ENCODE measurements around the gene FAM177B. TPM values are rescaled to one million over a fixed set of nuclear protein-coding genes. Genes with fewer than 3 reads are reported as not detected.
"Not testable (repeated sequence)": the region's sequence is repeated elsewhere in the genome, so short reads cannot be mapped to it uniquely, and the experiment has no call there.

FAM177B gene
- total RNA-seq, 3 donors from 2014 or later (not counting 1 experiment from before 2014, with no cell fraction given) = not detected

DNA sequence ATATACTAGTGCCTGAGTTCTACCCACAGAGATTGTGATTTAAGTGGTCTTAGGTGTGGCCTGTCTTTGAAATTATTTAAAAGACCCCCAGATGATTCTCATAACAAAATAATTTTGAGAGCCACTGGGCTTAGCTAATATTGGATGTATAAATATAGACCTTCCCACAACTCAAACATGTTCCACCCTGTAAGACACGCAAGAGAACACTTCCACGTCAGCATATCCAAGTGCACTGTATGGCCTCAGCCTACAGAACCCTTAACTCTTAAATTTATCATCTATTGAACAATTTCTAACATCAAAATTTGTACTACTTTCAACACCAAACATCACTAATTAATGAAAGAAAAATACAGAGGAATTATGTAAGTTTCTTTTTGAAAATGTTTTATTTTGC, 2.5 kb downstream of the FAM177B start:
- no peak overlapping the region for H3K4me3 Mint-ChIP-seq
- Histone ChIP-seq H3K27ac (ENCODE audit: low read length) (peak overlapping the region; percentile 54), H3K36me3 (ENCODE audit: control insufficient read depth, insufficient read depth, low read length) (peaks cover 13% of the 10 kb centered on the region), H3K4me3 (ENCODE audit: low read length) (no peak overlapping the region), H3K9me3 (ENCODE audit: control insufficient read depth, insufficient read depth, low read length) (no peaks in the 10 kb centered on the region), H3K27me3 (ENCODE audit: control insufficient read depth, insufficient read depth, low read length) (no peaks in the 10 kb centered on the region), H3K4me1 (ENCODE audit: control insufficient read depth, insufficient read depth, low read length) (no peaks in the 10 kb centered on the region)
- no peaks in the 10 kb centered on the region for H3K9me3 Mint-ChIP-seq
- DNase-seq (no peak), ATAC-seq (no peak)
- no peaks in the 10 kb centered on the region for H3K36me3 Mint-ChIP-seq
- no peaks in the 10 kb centered on the region for H3K27me3 Mint-ChIP-seq (ENCODE audit: low read depth in 2 of 2)
- 75% methylated on average over 2 of the region's 2 CpGs for WGBS (ENCODE audit: insufficient coverage)
- no peak overlapping the region for H3K27ac Mint-ChIP-seq
- TF ChIP-seq, protein P1, sequence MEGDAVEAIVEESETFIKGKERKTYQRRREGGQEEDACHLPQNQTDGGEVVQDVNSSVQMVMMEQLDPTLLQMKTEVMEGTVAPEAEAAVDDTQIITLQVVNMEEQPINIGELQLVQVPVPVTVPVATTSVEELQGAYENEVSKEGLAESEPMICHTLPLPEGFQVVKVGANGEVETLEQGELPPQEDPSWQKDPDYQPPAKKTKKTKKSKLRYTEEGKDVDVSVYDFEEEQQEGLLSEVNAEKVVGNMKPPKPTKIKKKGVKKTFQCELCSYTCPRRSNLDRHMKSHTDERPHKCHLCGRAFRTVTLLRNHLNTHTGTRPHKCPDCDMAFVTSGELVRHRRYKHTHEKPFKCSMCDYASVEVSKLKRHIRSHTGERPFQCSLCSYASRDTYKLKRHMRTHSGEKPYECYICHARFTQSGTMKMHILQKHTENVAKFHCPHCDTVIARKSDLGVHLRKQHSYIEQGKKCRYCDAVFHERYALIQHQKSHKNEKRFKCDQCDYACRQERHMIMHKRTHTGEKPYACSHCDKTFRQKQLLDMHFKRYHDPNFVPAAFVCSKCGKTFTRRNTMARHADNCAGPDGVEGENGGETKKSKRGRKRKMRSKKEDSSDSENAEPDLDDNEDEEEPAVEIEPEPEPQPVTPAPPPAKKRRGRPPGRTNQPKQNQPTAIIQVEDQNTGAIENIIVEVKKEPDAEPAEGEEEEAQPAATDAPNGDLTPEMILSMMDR (IDR thresholded peaks at IDR 0.05) = no peak
- intact Hi-C loops (cut with micrococcal nuclease) = loop anchor here (2.0 kb wide), 1 partner anchor 341 kb away; no protein-coding TSS in a partner anchor
- H3K4me1 Mint-ChIP-seq = no peaks in the 10 kb centered on the region

DNA sequence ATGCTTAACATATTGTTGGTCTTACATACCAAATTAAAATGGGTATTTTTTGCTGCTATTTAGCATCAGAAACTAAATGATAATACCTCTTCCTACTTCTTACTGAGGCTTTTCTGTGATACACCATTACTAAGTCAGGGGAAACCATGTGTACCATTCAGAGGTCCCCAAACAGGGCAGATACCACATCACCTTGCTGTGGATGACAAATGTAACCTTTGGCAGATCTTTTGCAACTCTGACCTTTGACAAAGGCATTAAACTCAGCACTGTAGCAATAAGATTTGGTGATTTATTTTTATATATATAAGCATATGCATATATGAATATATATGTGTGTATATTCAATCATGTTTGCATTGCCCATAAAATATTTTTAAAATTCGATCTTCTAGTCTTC, 2.9 kb downstream of the FAM177B start:
- H3K4me3 Mint-ChIP-seq = no peak overlapping the region
- H3K27ac Mint-ChIP-seq = no peak overlapping the region
- no CpG with 5 or more reads among the region's 1 CpG for WGBS (ENCODE audit: insufficient coverage)

DNA sequence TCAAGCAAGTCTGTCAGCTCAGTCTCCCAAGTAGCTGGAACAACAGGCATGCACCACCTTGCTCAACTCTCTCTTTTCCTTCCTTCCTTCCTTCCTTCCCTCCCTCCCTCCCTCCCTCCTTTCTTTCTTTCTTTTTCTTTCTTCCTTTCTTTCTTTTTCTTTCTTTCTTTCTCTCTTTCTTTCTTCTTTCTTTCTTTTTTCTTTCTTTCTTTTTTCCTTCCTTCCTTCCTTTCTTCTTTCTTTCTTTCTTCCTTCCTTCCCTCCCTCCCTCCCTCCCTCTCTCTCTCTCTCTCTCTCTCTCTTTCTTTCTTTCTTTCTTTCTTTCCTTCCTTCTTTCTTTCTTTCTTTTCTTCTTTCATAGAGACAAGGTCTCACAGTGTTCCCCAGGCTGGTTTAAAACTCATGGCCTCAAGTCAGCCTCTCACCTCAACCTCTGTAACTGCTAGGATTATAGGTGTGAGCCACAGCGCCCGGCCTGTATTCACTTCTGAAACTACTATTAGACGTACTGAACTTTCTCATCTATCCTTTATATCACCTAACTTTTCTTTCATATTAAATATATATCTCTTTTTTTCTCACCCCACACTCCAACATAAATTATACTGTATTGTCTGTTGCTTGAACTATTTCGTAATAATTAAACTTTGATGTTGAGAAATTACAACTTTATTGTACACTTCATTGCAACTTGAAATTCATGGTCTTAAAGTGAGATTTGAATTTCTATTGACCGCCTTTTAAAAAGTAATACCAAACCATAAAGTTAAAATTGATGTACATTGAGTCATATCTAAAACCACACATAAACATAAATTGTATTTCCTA, 4.8 kb downstream of the FAM177B start:
- ATAC-seq; H3K4me3 ChIP-seq (ENCODE audit: low read length); H3K27ac Mint-ChIP-seq; H3K4me1 ChIP-seq (ENCODE audit: control insufficient read depth, insufficient read depth, low read length); H3K9me3 Mint-ChIP-seq; H3K36me3 Mint-ChIP-seq; H3K27me3 Mint-ChIP-seq (ENCODE audit: low read depth in 2 of 2); H3K4me1 Mint-ChIP-seq; H3K27me3 ChIP-seq (ENCODE audit: control insufficient read depth, insufficient read depth, low read length); H3K27ac ChIP-seq (ENCODE audit: low read length); H3K4me3 Mint-ChIP-seq; intact Hi-C loops (cut with micrococcal nuclease); H3K9me3 ChIP-seq (ENCODE audit: control insufficient read depth, insufficient read depth, low read length); DNase-seq; H3K36me3 ChIP-seq (ENCODE audit: control insufficient read depth, insufficient read depth, low read length): not testable (repeated sequence)
- 58% methylated on average over 3 of the region's 5 CpGs for WGBS (ENCODE audit: insufficient coverage)

More for the DNA sequence above, 2.9 kb downstream of the FAM177B start:
- no peak for DNase-seq
- H3K27me3 ChIP-seq (ENCODE audit: control insufficient read depth, insufficient read depth, low read length) = no peaks in the 10 kb centered on the region
- ATAC-seq = no peak
- intact Hi-C loops (cut with micrococcal nuclease) = loop anchor here (2.0 kb wide), 1 partner anchor 341 kb away; no protein-coding TSS in a partner anchor
- no peaks in the 10 kb centered on the region for H3K4me1 Mint-ChIP-seq
- no peaks in the 10 kb centered on the region for H3K9me3 ChIP-seq (ENCODE audit: control insufficient read depth, insufficient read depth, low read length)
- peaks cover 8% of the 10 kb centered on the region for H3K36me3 ChIP-seq (ENCODE audit: control insufficient read depth, insufficient read depth, low read length)
- no peak overlapping the region for H3K4me3 ChIP-seq (ENCODE audit: low read length)
- H3K4me1 ChIP-seq (ENCODE audit: control insufficient read depth, insufficient read depth, low read length) = no peaks in the 10 kb centered on the region
- H3K36me3 Mint-ChIP-seq = no peaks in the 10 kb centered on the region
- no peak overlapping the region for H3K27ac ChIP-seq (ENCODE audit: low read length)
- TF ChIP-seq, protein P1 (IDR thresholded peaks at IDR 0.05) = no peak
- no peaks in the 10 kb centered on the region for H3K9me3 Mint-ChIP-seq
- no peaks in the 10 kb centered on the region for H3K27me3 Mint-ChIP-seq (ENCODE audit: low read depth in 2 of 2)

DNA sequence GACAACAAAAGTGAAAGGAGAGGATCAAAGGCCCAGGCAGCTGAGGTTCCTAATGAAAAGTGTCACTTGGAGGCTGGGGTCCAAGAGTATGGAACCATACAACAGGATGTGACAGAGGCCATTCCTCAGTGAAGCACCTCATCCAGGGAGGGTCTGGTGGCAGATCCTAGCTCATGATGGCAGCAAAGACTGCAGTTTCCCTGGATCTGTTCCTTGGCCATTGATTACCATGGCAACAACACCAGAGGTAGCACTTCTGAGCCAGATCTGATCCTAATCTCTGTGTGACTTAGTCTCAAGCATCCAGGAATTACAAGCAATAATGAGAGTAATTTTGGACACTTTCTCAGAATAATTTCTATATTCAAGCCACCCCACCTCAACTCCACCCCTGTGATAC, 12.9 kb downstream of the FAM177B start:
- DNase-seq = no peak
- H3K9me3 Mint-ChIP-seq = no peaks in the 10 kb centered on the region
- no peak overlapping the region for H3K4me3 Mint-ChIP-seq
- H3K4me1 Mint-ChIP-seq = no peaks in the 10 kb centered on the region
- Histone ChIP-seq H3K36me3 (ENCODE audit: control insufficient read depth, insufficient read depth, low read length) (no peaks in the 10 kb centered on the region), H3K27me3 (ENCODE audit: control insufficient read depth, insufficient read depth, low read length) (no peaks in the 10 kb centered on the region), H3K9me3 (ENCODE audit: control insufficient read depth, insufficient read depth, low read length) (no peaks in the 10 kb centered on the region), H3K4me1 (ENCODE audit: control insufficient read depth, insufficient read depth, low read length) (no peaks in the 10 kb centered on the region), H3K27ac (ENCODE audit: low read length) (no peak overlapping the region), H3K4me3 (ENCODE audit: low read length) (no peak overlapping the region)
- H3K27me3 Mint-ChIP-seq (ENCODE audit: low read depth in 2 of 2) = peaks cover 13 to 22% of the 10 kb centered on the region in 2 donors
- no peak for ATAC-seq
- TF ChIP-seq, protein P1 (IDR thresholded peaks at IDR 0.05) = no peak
- H3K27ac Mint-ChIP-seq = no peak overlapping the region
- intact Hi-C loops (cut with micrococcal nuclease) = no loop called here
- no peaks in the 10 kb centered on the region for H3K36me3 Mint-ChIP-seq

Measured in natural killer cell (primary cell).